H1 (cell line): ENCODE measurements around the gene C19orf53. TPM values are rescaled to one million over a fixed set of nuclear protein-coding genes. Genes with fewer than 3 reads are reported as not detected.

Experiments used
- BACH1 ChIP-seq: IDR thresholded peaks from 2 replicates; pipeline ENCODE4 v1.6.1; 2012; ENCODE audit warnings: low read length, improper control_type of control experiment
- CHD1 ChIP-seq: IDR thresholded peaks from 2 replicates; pipeline ENCODE4 v1.6.1; 2012; ENCODE audit warnings: low read depth, low read length, improper control_type of control experiment
- KDM1A ChIP-seq: fragments of 200-600, 300-600 bp; sonication (generic); IDR thresholded peaks from 2 replicates; pipeline ENCODE4 v1.7.1; 2016; ENCODE audit warnings: mild to moderate bottlenecking, low read length, borderline replicate concordance
- RAD21 ChIP-seq, 2 experiments: IDR thresholded peaks in 1 of 2; conservative IDR thresholded peaks in 1 of 2; 2 replicates each; pipeline ENCODE4 v1.6.1; 2011; ENCODE audit warnings: low read depth in 2 of 2, low read length in 2 of 2, improper control_type of control experiment in 1 of 2, inconsistent platforms in 1 of 2, mild to moderate bottlenecking in 1 of 2, moderate library complexity in 1 of 2
- RXRA ChIP-seq: IDR thresholded peaks from 2 replicates; pipeline ENCODE4 v1.6.1; 2011; ENCODE audit warnings: low read depth, mild to moderate bottlenecking, low read length, moderate library complexity; ENCODE audit not compliant: insufficient read depth
- SIRT6 ChIP-seq: IDR thresholded peaks from one replicate; pipeline ENCODE4 v1.7.1; 2012; ENCODE audit warnings: low read length, inconsistent platforms
- TEAD4 ChIP-seq: IDR thresholded peaks from 2 replicates; pipeline ENCODE4 v1.6.1; 2012; ENCODE audit warnings: low read depth, low read length, inconsistent platforms, mixed read lengths
- polyA plus RNA-seq, 7 experiments: library from polyadenylated mRNA; depleted of rRNA in 3 of 7; stranded (reverse) in 5 of 7; unstranded in 2 of 7; fragments of >200 nt in 5 of 7; fragments of 200-250 nt in 2 of 7; gene quantifications; 1 replicate in 5 of 7; 2 replicates in 1 of 7; 4 replicates in 1 of 7; pipeline versions ENCODE4 v1.2.1 to v1.2.3, GENCODE V29; 2011 to 2013; ENCODE audit warnings: missing spikeins in 2 of 7, mixed read lengths in 2 of 7
- total RNA-seq: library from RNA; stranded (reverse); fragmentation: NEBNext Ultra II Directional; extraction: Animal tissue kit (Norgen Biotek cat#: 25700); gene quantifications from 2 replicates; pipeline ENCODE4 v1.2.1, GENCODE V29; 2021
- TF ChIP-seq, protein P1 (sequence below): fragments of 300-600 bp; sonication (generic); IDR thresholded peaks from 2 replicates; pipeline ENCODE4 v1.7.1; 2012; ENCODE audit warnings: low read length, moderate library complexity, mild to moderate bottlenecking, inconsistent platforms; ENCODE audit not compliant: insufficient replicate concordance

C19orf53 gene
- total and polyA plus RNA-seq, 2 of the 8 experiments (the other 6 are each of a cell fraction or from before 2014, with no cell fraction given) = 104 to 169 TPM

DNA sequence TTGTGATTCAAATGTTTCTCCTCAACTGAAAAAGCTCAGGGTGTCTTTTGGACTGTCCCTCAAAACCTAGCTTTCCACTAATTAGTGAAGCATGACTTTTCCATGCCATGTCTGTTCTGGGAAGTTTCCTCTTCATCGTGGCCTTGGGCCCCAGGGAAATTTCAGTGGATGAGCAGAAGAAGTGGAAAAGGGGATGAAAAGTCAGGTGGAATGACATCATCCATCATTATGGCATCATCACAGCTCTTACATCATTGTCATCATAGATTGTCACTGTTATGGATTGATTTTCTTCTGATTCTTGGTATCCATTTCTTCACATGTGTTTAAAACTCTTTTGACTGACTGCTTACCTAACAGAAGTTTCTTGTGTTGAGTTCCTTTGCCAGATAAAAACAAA, 36.2 kb upstream of the C19orf53 start (continued):
- TF ChIP-seq, protein P1, sequence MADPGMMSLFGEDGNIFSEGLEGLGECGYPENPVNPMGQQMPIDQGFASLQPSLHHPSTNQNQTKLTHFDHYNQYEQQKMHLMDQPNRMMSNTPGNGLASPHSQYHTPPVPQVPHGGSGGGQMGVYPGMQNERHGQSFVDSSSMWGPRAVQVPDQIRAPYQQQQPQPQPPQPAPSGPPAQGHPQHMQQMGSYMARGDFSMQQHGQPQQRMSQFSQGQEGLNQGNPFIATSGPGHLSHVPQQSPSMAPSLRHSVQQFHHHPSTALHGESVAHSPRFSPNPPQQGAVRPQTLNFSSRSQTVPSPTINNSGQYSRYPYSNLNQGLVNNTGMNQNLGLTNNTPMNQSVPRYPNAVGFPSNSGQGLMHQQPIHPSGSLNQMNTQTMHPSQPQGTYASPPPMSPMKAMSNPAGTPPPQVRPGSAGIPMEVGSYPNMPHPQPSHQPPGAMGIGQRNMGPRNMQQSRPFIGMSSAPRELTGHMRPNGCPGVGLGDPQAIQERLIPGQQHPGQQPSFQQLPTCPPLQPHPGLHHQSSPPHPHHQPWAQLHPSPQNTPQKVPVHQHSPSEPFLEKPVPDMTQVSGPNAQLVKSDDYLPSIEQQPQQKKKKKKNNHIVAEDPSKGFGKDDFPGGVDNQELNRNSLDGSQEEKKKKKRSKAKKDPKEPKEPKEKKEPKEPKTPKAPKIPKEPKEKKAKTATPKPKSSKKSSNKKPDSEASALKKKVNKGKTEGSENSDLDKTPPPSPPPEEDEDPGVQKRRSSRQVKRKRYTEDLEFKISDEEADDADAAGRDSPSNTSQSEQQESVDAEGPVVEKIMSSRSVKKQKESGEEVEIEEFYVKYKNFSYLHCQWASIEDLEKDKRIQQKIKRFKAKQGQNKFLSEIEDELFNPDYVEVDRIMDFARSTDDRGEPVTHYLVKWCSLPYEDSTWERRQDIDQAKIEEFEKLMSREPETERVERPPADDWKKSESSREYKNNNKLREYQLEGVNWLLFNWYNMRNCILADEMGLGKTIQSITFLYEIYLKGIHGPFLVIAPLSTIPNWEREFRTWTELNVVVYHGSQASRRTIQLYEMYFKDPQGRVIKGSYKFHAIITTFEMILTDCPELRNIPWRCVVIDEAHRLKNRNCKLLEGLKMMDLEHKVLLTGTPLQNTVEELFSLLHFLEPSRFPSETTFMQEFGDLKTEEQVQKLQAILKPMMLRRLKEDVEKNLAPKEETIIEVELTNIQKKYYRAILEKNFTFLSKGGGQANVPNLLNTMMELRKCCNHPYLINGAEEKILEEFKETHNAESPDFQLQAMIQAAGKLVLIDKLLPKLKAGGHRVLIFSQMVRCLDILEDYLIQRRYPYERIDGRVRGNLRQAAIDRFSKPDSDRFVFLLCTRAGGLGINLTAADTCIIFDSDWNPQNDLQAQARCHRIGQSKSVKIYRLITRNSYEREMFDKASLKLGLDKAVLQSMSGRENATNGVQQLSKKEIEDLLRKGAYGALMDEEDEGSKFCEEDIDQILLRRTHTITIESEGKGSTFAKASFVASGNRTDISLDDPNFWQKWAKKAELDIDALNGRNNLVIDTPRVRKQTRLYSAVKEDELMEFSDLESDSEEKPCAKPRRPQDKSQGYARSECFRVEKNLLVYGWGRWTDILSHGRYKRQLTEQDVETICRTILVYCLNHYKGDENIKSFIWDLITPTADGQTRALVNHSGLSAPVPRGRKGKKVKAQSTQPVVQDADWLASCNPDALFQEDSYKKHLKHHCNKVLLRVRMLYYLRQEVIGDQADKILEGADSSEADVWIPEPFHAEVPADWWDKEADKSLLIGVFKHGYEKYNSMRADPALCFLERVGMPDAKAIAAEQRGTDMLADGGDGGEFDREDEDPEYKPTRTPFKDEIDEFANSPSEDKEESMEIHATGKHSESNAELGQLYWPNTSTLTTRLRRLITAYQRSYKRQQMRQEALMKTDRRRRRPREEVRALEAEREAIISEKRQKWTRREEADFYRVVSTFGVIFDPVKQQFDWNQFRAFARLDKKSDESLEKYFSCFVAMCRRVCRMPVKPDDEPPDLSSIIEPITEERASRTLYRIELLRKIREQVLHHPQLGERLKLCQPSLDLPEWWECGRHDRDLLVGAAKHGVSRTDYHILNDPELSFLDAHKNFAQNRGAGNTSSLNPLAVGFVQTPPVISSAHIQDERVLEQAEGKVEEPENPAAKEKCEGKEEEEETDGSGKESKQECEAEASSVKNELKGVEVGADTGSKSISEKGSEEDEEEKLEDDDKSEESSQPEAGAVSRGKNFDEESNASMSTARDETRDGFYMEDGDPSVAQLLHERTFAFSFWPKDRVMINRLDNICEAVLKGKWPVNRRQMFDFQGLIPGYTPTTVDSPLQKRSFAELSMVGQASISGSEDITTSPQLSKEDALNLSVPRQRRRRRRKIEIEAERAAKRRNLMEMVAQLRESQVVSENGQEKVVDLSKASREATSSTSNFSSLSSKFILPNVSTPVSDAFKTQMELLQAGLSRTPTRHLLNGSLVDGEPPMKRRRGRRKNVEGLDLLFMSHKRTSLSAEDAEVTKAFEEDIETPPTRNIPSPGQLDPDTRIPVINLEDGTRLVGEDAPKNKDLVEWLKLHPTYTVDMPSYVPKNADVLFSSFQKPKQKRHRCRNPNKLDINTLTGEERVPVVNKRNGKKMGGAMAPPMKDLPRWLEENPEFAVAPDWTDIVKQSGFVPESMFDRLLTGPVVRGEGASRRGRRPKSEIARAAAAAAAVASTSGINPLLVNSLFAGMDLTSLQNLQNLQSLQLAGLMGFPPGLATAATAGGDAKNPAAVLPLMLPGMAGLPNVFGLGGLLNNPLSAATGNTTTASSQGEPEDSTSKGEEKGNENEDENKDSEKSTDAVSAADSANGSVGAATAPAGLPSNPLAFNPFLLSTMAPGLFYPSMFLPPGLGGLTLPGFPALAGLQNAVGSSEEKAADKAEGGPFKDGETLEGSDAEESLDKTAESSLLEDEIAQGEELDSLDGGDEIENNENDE = no peak
- TF ChIP-seq SIRT6 (no peak), CHD1 (no peak), RAD21 (IDR thresholded peaks at IDR 0.05 in 1 of 2, conservative IDR thresholded peaks at IDR 0.05 in 1 of 2; ENCODE audit: low read depth in 2 of 2, low read length in 2 of 2) (no peak), BACH1 (no peak), TEAD4 (no peak), KDM1A (no peak), RXRA (no peak)
- TF ChIP-seq, all 59 proteins: peak for 0
